HepG2 (cell line): Measurements from ENCODE around the gene CTSO. TPM values are rescaled to one million over a fixed set of nuclear protein-coding genes. Genes with fewer than 3 reads are reported as not detected.

Experiments used
- ATAC-seq: fragments of 200-7000 bp; cut with Tn5 transposase; 3 replicates; pipeline ENCODE4 v1.9.1; 2020; ENCODE audit warnings: mild to moderate bottlenecking, moderate library complexity
- BruUV-seq: library from RNA; stranded (reverse); fragments of 400-500 nt; replicated peaks from 2 replicates; lab custom pipeline; 2021; lab: Mats Ljungman, UMichigan
- CTCF ChIA-PET: fragments of 300-600 bp; formaldehyde crosslinking; extraction: SDS; loops from one replicate; lab custom pipeline; 2021; ENCODE audit warnings: low total read pairs, inconsistent platforms, low intra/inter-chr PET ratio; lab: Yijun Ruan, JAX
- POLR2A ChIA-PET: fragments of 350-600 bp; sonication (Branson Sonifier 250); formaldehyde crosslinking; loops from one replicate; lab custom pipeline; 2020; ENCODE audit warnings: antibody characterized with exemption, inconsistent platforms; lab: Yijun Ruan, JAX
- DNase-seq: peaks from one replicate; pipeline ENCODE4 v3.0.0-alpha.2; 2015; ENCODE audit warnings: low spot score
- FAIRE-seq: peaks from 3 replicates; lab custom pipeline; 2011; peaks lifted over from hg19 to GRCh38; lab: Jason Lieb, UNC
- H2AFZ ChIP-seq: one replicate; pipeline ENCODE4 v1.6.1; 2011; ENCODE audit warnings: low read length, inconsistent platforms
- H3K27ac ChIP-seq: fragments of 300-600 bp; 3 replicates; pipeline ENCODE4 v1.8.0; 2011; ENCODE audit warnings: mixed run types, mild to moderate bottlenecking, mixed read lengths, low read length, inconsistent platforms; ENCODE audit not compliant: insufficient read depth; ENCODE audit errors: extremely low read length
- H3K27me3 ChIP-seq, 2 experiments: fragments of 200-600 bp in 1 of 2; 2 replicates in 1 of 2; 3 replicates in 1 of 2; pipeline versions ENCODE4 v1.6.0 to v1.8.0; 2011; ENCODE audit warnings: low read length in 2 of 2, mild to moderate bottlenecking in 2 of 2, moderate library complexity in 2 of 2, inconsistent platforms in 1 of 2; ENCODE audit not compliant: insufficient read depth in 2 of 2, control insufficient read depth in 1 of 2
- H3K36me3 ChIP-seq, 2 experiments: fragments of 200-600 bp in 1 of 2; replicated peaks in 1 of 2; 2 replicates in 1 of 2; 3 replicates in 1 of 2; pipeline versions ENCODE4 v1.5.1 to v1.8.0; 2011; ENCODE audit warnings: low read length in 2 of 2, inconsistent platforms in 1 of 2; ENCODE audit not compliant: insufficient read depth in 2 of 2, control insufficient read depth in 1 of 2
- H3K4me1 ChIP-seq: 2 replicates; pipeline ENCODE4 v1.5.1; 2012; ENCODE audit warnings: low read length, inconsistent platforms; ENCODE audit not compliant: insufficient read depth
- H3K4me2 ChIP-seq: 2 replicates; pipeline ENCODE4 v1.6.0; 2011; ENCODE audit warnings: low read depth, low read length, inconsistent platforms
- H3K4me3 ChIP-seq, 3 experiments: fragments of 200-600 bp in 1 of 3; sonication (generic), shearing (Covaris generic) in 1 of 3; replicated peaks in 1 of 3; 2 replicates each; pipeline ENCODE4 v1.5.1; 2011 to 2016; ENCODE audit warnings: low read length in 3 of 3, inconsistent platforms in 2 of 3, low read depth in 2 of 3, mild to moderate bottlenecking in 2 of 3, control low read depth in 1 of 3, mixed read lengths in 1 of 3; ENCODE audit not compliant: insufficient read depth in 1 of 3
- H3K79me2 ChIP-seq: one replicate; pipeline ENCODE4 v1.6.1; 2011; ENCODE audit warnings: low read length, inconsistent platforms; ENCODE audit not compliant: insufficient read depth
- H3K9ac ChIP-seq: 2 replicates; pipeline ENCODE4 v1.6.0; 2011; ENCODE audit warnings: mild to moderate bottlenecking, low read depth, low read length, inconsistent platforms; ENCODE audit not compliant: insufficient read depth
- H3K9me3 ChIP-seq: 2 replicates; pipeline ENCODE4 v1.5.1; 2012; ENCODE audit warnings: mild to moderate bottlenecking, low read length
- H4K20me1 ChIP-seq: 2 replicates; pipeline ENCODE4 v1.6.0; 2011; ENCODE audit warnings: inconsistent platforms, mild to moderate bottlenecking, low read length, moderate library complexity; ENCODE audit not compliant: insufficient read depth
- ARID2 ChIP-seq: sonication (generic); formaldehyde crosslinking; IDR thresholded peaks from 2 replicates; pipeline ENCODE4 v1.8.1; 2022; ENCODE audit warnings: mild to moderate bottlenecking, missing genetic modification reagents, borderline replicate concordance
- FOXO1 ChIP-seq: sonication (generic); formaldehyde crosslinking; IDR thresholded peaks from 2 replicates; pipeline ENCODE4 v1.4.0; 2020; ENCODE audit warnings: missing genetic modification reagents
- GABPB1 ChIP-seq: IDR thresholded peaks from 2 replicates; pipeline ENCODE4 v1.6.1; 2016; ENCODE audit warnings: mild to moderate bottlenecking, missing genetic modification reagents, moderate library complexity, missing compliant biosample characterization
- MIER2 ChIP-seq: IDR thresholded peaks from 2 replicates; pipeline ENCODE4 v1.6.1; 2016; ENCODE audit warnings: missing biosample characterization, missing genetic modification reagents
- NR2F6 ChIP-seq, 2 experiments: IDR thresholded peaks; 2 replicates each; pipeline ENCODE4 v1.6.1; 2016; ENCODE audit warnings: antibody characterized with exemption in 1 of 2, mild to moderate bottlenecking in 1 of 2
- POLR2AphosphoS5 ChIP-seq: IDR thresholded peaks from 2 replicates; pipeline ENCODE4 v1.6.1; 2012; ENCODE audit warnings: low read depth, low read length
- REPIN1 ChIP-seq: sonication (generic); formaldehyde crosslinking; IDR thresholded peaks from 2 replicates; pipeline ENCODE4 v1.8.0; 2022; ENCODE audit warnings: missing genetic modification reagents, low read depth, mild to moderate bottlenecking, borderline replicate concordance
- SIX4 ChIP-seq: sonication (generic); formaldehyde crosslinking; IDR thresholded peaks from 2 replicates; pipeline ENCODE4 v1.4.0; 2020; ENCODE audit warnings: missing genetic modification reagents
- STAG1 ChIP-seq: sonication (generic); formaldehyde crosslinking; IDR thresholded peaks from 2 replicates; pipeline ENCODE4 v1.4.0; 2020; ENCODE audit warnings: missing genetic modification reagents
- TBX3 ChIP-seq: fragments of 450-650 bp; IDR thresholded peaks from 2 replicates; pipeline ENCODE4 v1.6.1; 2017; ENCODE audit warnings: antibody characterized with exemption, mild to moderate bottlenecking, inconsistent platforms, borderline replicate concordance
- TEAD3 ChIP-seq: optimal IDR thresholded peaks from 2 replicates; pipeline ENCODE3; 2016; ENCODE audit warnings: borderline replicate concordance
- ZNF615 ChIP-seq: sonication (generic); formaldehyde crosslinking; IDR thresholded peaks from 2 replicates; pipeline ENCODE4 v1.5.0; 2020; ENCODE audit warnings: mild to moderate bottlenecking, missing genetic modification reagents, borderline replicate concordance
- WGBS: methylation state at CpG from one replicate; pipeline ENCODE4 v1.1.6; 2017; ENCODE audit warnings: low lambda C conversion rate; 5-methylcytosine and 5-hydroxymethylcytosine counted together
- in situ Hi-C: cut with HindIII; loops from 2 replicates; pipeline ENCODE4 v1.10.0; 2017; ENCODE audit warnings: low pct_unique_long_range_greater_than_20kb; ENCODE audit not compliant: extremely low pct_ligation_motif_present
- intact Hi-C: fragments of 100-400 bp; cut with micrococcal nuclease; formaldehyde crosslinking; loops from one replicate; pipeline ENCODE4 v1.10.0; 2022; ENCODE audit not compliant: unreplicated experiment
- polyA plus RNA-seq, 8 experiments: library from polyadenylated mRNA; depleted of rRNA in 3 of 8; stranded (reverse) in 7 of 8; unstranded in 1 of 8; fragments of >200 nt; fragmentation: Illumina TruSeq in 4 of 8; extraction: Trizol in 4 of 8; gene quantifications; 2 replicates each; pipeline versions ENCODE4 v1.2.1 to v1.2.3, GENCODE V29; 2011 to 2016; ENCODE audit warnings: low read depth in 4 of 8, missing spikeins in 1 of 8, mixed read lengths in 1 of 8; ENCODE audit not compliant: insufficient read depth in 1 of 8
- total RNA-seq, 5 experiments: library from RNA; depleted of rRNA; stranded (reverse); fragments of >200 nt; fragmentation: Illumina TruSeq; extraction: Trizol; gene quantifications; 2 replicates each; pipeline ENCODE4 v1.2.3, GENCODE V29; 2016; ENCODE audit warnings: low read depth in 1 of 5
- TF ChIP-seq, protein P1 (sequence below): IDR thresholded peaks from 2 replicates; pipeline ENCODE4 v1.6.1; 2016; ENCODE audit warnings: missing compliant biosample characterization, missing genetic modification reagents, borderline replicate concordance
- TF ChIP-seq, protein P2 (sequence below): sonication (generic); formaldehyde crosslinking; IDR thresholded peaks from 2 replicates; pipeline ENCODE4 v1.5.0; 2020; ENCODE audit warnings: mild to moderate bottlenecking, missing genetic modification reagents, moderate library complexity

CTSO gene
- total and polyA plus RNA-seq, 2 of the 13 experiments (the other 11 are each of a cell fraction or from before 2014, with no cell fraction given) = 0.07 to 0.17 TPM

DNA sequence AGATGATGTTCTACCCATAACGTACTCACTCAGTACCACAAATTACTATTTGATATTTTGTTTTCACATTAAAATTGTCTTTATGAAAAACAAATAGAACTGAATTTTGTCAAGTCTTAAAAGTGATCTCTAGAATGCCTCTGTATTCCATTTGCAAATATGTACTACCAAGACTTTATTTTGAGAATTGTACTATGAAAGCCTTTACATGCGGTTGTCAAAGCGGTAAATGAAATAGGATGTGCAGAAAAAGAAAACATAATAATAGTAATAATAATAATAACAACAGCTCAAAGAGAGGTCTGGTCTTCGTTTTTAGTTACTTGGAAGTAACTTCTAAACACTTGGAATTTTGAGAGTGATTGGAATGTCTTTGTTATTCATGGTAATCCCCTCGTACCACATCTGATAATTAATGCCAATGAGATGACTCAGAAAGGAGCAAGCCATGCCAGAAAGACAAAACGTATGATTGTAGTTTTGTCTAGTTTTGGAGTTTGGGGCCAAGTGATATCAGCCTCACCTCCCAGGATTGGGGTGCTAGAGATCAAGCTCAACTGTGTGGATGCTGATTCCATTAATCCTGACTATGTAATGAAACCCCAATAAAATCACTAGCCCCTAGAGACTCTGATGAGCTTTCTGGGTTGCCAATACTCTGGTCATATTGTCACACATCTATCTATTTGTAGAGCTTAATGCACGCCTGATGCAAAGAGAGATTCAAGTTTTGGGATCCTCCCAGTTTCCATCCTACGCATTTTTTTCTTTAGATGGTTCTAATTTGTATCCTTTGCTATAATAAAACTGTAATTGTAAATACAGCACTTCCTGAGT, 20.2 kb upstream of the CTSO start:
- intact Hi-C loops = no loop called here
- Histone ChIP-seq H3K36me3 (no peaks in the 10 kb centered on the region), H3K9ac (no peak overlapping the region), H3K4me2 (no peak overlapping the region), H3K79me2 (no peaks in the 10 kb centered on the region)
- FAIRE-seq = no peak
- TF ChIP-seq TBX3 (no peak), MIER2 (no peak), TEAD3 (no peak), ZNF615 (CRISPR knock-in tag) (no peak), POLR2AphosphoS5 (no peak), REPIN1 (CRISPR knock-in tag) (no peak), GABPB1 (CRISPR knock-in tag) (no peak), FOXO1 (no peak)
- TF ChIP-seq, all 625 proteins: peak for 0
- ChIA-PET POLR2A (no interaction called here), CTCF (no interaction called here)
- BruUV-seq = no TSS peak
- ATAC-seq (no peak), DNase-seq (no peak)
- Histone ChIP-seq H3K4me1 (no peaks in the 10 kb centered on the region), H3K9me3 (no peaks in the 10 kb centered on the region), H3K4me3 (no peak overlapping the region), H3K27ac (no peak overlapping the region), H2AFZ (no peak overlapping the region), H4K20me1 (no peaks in the 10 kb centered on the region), H3K27me3 (no peaks in the 10 kb centered on the region)
- WGBS = 9% methylated on average over 8 of the region's 8 CpGs
- in situ Hi-C loops = no loop called here

DNA sequence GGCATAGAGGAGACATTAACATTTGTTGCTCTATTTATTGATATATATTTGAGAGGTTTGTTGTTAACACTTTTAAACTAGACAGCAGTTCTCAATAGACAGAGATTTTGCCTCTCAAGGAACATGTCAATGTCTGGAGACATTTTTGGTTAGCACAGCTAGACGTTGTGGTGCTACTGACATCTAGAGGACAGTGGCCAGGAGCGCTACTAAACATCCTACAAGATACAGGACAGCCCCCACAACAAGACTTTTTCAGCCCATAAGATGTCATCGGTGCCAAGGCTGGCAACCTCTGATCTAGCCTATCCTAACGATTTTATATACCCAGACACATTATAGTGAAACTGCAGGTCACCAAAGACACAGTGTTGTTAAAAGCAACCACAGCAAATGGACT, 18.4 kb upstream of the CTSO start:
- Histone ChIP-seq H3K79me2 (no peaks in the 10 kb centered on the region), H3K27ac (no peak overlapping the region), H3K36me3 (no peaks in the 10 kb centered on the region), H3K4me3 (no peak overlapping the region), H3K9me3 (no peaks in the 10 kb centered on the region), H3K4me2 (no peak overlapping the region), H3K27me3 (no peaks in the 10 kb centered on the region), H2AFZ (no peak overlapping the region), H3K4me1 (no peaks in the 10 kb centered on the region), H4K20me1 (no peaks in the 10 kb centered on the region), H3K9ac (no peak overlapping the region)
- no TSS peak for BruUV-seq
- FAIRE-seq (no peak), ATAC-seq (peak; percentile 62; the same call in 2 of the 3 replicates), DNase-seq (no peak)
- 7% methylated on average over 4 of the region's 4 CpGs for WGBS
- in situ Hi-C loops (no loop called here), intact Hi-C loops (no loop called here)
- TF ChIP-seq, protein P1, sequence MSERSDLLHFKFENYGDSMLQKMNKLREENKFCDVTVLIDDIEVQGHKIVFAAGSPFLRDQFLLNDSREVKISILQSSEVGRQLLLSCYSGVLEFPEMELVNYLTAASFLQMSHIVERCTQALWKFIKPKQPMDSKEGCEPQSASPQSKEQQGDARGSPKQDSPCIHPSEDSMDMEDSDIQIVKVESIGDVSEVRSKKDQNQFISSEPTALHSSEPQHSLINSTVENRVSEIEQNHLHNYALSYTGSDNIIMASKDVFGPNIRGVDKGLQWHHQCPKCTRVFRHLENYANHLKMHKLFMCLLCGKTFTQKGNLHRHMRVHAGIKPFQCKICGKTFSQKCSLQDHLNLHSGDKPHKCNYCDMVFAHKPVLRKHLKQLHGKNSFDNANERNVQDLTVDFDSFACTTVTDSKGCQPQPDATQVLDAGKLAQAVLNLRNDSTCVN = no peak
- TF ChIP-seq NR2F6 (IDR thresholded peaks at IDR 0.05) (no peak), NR2F6 (CRISPR knock-in tag; IDR thresholded peaks at IDR 0.05) (no peak), ARID2 (CRISPR knock-in tag) (no peak), STAG1 (CRISPR knock-in tag) (peak; percentile 45), SIX4 (CRISPR knock-in tag) (no peak)
- TF ChIP-seq, protein P2, sequence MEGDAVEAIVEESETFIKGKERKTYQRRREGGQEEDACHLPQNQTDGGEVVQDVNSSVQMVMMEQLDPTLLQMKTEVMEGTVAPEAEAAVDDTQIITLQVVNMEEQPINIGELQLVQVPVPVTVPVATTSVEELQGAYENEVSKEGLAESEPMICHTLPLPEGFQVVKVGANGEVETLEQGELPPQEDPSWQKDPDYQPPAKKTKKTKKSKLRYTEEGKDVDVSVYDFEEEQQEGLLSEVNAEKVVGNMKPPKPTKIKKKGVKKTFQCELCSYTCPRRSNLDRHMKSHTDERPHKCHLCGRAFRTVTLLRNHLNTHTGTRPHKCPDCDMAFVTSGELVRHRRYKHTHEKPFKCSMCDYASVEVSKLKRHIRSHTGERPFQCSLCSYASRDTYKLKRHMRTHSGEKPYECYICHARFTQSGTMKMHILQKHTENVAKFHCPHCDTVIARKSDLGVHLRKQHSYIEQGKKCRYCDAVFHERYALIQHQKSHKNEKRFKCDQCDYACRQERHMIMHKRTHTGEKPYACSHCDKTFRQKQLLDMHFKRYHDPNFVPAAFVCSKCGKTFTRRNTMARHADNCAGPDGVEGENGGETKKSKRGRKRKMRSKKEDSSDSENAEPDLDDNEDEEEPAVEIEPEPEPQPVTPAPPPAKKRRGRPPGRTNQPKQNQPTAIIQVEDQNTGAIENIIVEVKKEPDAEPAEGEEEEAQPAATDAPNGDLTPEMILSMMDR (CRISPR knock-in tag) = peak; percentile 39; the same call in 1 of the 2 replicates
- ChIA-PET CTCF (no interaction called here), POLR2A (no interaction called here)
